Islet precursor cell (in vitro differentiated cells): Measurements from ENCODE around the gene MARCHF10.
A peak's percentile ranks its signal among the peaks of the same experiment; 100 is the strongest.
"Not testable (repeated sequence)": the region's sequence is repeated elsewhere in the genome, so short reads cannot be mapped to it uniquely, and the experiment has no call there.

Experiments
- DNase-seq: peaks from one replicate; pipeline ENCODE4 v3.0.0-alpha.2; 2018

MARCHF10 gene

DNA sequence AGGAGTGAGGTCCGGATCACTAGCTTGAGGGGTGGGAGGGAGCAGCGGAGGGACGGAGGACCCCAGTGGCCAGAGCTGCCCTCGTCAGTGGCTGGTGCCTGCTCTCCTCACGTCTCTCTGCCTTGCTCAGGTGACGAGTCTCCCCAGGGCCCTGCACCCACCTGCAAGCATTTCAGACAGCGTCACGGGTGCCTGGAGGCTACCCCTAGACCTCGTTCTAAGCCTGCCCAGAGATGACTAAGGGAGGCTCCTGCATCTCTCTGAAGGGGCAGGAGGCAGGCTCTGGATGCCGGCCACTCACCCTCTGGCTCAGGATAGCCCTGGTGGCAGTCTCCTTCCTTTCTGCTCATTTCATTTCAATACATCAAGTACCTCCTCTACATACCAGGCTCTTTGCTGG is 111.9 kb downstream of the MARCHF10 start:
- no peak for DNase-seq

DNA sequence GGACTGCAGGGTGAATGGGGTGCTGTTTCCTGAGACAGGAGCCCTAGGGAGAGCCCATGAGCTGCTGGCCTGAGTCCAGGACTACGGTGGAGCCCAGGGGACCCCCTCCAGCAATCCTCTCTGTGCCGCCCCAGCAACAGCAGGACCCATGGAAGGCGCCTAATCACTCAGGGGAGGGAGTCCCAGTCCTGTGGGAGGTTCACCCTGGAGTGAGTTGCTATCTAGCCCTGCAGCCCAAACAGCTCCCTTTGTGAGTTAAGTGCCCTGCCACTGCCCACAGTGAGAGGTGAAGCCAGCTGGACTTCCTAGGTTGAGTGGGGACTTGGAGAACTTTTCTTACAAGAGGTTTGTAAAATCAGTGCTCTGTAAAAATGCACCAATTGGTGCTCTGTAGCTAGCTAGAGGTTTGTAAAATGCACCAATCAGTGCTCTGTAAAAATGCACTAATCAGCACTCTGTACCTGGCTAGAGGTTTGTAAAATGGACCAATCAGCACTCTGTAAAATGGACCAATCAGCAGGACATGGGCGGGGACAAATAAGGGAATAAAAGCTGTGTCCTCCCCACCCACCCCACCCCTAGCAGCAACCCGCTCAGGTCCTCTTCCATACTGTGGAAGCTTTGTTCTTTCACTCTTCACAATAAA is 112.9 kb downstream of the MARCHF10 start:
- DNase-seq, result not testable (repeated sequence)

DNA sequence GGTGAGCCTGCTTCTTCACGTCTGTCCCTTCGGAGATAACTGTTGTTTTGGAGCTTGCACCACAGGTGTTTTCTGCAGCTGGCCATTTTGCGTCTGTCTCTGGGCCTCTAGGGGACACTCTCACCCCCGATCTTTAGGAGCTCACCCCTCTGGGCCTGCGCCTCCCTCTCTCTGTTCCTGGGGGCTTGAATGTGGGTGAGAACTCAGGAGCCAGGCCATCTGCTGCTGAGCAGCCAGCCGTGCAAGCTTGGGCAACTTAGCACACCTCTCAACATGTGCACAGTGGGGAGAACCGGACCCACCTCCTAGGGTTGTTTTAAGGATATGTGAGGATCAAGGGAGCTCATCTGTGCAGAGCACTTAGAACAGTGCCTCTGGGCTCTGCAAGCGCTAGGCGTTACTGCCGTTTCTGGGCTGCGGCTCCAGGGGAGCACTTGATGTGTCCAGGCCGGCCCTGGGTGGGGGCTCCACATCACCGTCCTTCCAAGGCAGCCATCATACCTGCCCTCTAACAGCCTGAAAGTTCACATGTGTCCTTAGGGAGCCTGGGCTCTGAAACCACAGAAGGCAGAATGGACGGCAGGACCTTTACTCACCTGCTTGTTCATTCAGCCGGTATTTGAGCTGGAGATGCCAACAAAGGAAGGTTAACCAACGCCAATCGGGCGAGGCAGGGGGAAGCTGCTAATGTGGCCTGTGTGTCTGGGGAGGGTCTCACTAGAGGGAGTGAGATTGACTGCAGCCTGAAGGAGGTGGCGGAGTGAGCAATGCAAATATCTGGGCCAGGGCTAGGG is 114.3 kb downstream of the MARCHF10 start:
- DNase-seq, result peak; percentile 61

DNA sequence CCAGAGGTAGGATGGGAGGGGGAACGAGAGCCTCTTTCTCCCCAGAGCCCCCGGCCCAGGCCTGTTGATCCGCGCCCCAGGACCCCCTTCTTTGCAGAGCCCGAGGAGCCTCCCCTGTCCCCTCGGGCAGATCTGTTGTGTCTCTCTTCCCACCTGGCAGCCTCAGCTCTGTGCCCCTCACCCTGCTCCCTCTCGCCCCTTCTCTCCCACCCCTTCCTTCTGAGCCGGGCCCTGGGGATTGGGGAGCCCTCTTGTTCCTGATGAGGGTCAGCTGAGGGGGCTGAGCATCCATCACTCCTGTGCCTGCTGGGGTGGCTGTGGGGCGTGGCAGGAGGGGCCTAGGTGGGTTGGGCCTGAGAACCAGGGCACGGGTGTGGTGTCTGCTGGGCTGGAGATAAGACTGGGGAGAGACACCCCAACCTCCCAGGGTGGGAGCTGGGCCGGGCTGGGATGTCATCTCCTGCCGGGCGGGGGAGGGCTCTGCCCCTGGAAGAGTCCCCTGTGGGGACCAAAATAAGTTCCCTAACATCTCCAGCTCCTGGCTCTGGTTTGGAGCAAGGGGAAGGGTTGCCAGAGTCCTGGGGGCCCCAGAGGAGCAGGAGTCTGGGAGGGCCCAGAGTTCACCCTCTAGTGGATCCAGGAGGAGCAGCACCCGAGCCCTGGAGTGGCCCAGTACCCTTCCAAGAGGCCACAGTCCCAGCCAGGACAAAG is 115.2 kb downstream of the MARCHF10 start:
- DNase-seq, result peak; percentile 80

DNA sequence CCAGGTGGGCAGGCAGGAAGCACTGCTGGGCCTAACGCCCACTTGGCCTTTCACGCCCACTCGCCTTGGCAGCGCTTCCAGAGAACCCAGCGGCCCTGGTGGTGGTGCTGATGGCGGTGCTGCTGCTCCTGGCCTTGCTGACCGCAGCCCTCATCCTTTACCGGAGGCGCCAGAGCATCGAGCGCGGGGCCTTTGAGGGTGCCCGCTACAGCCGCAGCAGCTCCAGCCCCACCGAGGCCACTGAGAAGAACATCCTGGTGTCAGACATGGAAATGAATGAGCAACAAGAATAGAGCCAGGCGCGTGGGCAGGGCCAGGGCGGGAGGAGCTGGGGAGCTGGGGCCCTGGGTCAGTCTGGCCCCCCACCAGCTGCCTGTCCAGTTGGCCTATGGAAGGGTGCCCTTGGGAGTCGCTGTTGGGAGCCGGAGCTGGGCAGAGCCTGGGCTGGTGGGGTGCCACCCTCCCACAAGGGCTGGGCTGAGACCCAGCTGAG is 115.9 kb downstream of the MARCHF10 start:
- DNase-seq, result peak; percentile 55

DNA sequence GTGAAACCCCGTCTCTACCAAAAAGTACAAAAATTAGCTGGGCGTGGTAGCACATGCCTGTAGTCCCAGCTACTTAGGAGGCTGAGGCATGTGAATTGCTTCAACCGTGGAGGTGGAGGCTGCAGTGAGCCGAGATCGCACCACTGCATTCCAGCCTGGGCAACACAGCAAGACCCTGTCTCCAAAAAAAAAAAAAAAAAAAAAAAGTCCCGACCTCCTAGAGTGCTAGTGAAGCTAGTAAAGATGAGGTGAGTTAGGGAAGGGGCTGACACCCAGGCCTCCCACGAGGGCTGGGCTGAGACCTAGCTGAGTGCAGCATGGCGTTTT is 116.6 kb downstream of the MARCHF10 start:
- DNase-seq, result not testable (repeated sequence)

DNA sequence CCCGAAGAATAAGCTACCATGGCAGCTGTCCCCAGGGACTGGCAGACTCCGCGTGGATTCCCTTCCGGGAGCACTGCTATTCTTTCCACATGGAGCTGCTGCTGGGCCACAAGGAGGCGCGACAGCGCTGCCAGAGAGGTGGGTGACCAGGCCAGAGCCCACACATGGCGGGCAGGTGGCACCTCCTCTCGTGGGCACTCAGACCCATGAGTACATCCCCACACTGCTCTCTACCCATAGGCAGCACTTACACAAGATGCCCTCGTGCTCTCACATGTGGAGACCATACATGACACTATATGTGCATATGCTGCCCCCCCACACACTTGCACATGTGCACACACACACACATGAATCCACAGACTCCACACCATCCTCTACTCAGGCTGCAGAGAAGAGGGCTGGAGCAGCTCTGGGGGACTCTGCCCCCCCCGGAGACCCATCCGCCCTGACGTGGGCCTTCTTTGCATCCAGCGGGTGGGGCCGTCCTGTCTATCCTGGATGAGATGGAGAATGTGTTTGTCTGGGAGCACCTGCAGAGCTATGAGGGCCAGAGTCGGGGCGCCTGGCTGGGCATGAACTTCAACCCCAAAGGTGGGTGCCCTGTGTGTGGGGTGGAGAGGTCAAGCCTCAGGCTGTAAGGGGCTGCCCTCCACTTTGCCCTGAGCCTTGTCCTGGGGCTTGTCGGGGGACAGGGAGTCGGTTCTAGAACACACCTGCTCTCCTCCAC is 117.8 kb downstream of the MARCHF10 start:
- peak; percentile 63 for DNase-seq

DNA sequence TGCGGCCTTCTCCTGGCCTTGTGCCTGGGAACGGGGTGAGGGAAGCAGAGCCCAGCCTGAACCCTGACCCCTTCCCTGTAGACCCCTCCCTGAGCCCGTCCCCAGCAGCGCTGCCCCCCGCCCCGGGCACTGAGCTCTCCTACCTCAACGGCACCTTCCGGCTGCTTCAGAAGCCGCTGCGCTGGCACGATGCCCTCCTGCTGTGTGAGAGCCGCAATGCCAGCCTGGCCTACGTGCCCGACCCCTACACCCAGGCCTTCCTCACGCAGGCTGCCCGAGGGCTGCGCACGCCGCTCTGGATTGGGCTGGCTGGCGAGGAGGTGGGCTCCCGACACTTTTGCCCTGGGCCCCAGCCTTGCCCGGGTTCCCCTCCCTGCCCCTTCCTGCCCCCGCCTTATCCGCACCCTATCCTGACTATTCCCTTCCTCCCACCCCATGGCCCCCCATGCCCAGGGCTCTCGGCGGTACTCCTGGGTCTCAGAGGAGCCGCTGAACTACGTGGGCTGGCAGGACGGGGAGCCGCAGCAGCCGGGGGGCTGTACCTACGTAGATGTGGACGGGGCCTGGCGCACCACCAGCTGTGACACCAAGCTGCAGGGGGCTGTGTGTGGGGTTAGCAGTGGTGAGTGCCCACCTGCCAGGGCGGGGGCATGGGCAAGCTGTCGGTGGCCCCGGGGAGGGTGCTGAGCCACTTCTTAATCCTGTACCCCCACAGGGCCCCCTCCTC is 118.5 kb downstream of the MARCHF10 start:
- peak; percentile 51 for DNase-seq

DNA sequence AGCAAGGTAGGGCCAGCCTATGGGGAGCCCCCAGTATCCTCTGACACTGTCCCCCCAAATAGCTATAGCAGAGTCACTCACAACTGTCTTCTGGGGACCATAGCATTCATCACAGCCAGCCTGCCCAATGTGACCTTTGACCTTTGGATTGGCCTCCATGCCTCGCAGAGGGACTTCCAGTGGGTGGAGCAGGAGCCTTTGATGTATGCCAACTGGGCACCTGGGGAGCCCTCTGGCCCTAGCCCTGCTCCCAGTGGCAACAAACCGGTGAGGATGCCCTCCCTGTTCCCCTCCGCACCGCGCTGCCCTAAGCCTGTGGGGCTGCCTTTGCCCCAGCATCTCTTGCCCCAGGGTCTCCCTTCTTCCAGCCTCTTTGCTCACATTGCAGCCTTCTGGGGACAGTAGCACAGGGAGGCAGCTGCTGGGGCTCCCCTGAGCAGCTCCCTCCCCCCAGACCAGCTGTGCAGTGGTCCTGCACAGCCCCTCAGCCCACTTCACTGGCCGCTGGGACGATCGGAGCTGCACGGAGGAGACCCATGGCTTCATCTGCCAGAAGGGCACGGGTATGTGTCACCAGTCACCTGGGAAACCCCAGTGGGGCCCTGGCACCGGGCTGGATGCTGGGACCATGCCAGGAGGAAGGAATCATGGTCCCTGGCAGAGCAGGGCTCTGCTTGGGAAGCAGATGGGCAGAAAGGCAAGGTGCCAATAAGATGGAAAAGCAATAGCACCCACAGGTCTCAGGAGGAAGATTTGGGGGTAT is 119.5 kb downstream of the MARCHF10 start:
- DNase-seq, result no peak

DNA sequence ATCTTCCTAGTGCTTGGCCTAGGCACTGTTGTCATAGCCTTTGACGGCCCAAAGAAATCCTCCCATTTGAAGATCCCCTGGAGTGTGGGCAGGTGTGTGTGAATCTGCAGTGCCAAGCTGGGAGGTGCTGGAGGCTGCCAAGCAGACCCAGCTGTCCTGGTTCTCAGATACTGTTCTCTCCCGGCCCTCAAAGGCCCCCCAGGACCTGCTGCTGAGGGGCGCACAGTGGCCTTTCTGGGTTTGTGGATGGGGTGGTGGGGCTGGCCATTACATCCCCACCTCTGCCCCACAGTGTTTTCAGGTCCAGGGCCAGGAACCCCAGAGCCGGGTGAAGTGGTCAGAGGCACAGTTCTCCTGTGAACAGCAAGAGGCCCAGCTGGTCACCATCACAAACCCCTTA is 120.1 kb downstream of the MARCHF10 start:
- peak; percentile 50 for DNase-seq

DNA sequence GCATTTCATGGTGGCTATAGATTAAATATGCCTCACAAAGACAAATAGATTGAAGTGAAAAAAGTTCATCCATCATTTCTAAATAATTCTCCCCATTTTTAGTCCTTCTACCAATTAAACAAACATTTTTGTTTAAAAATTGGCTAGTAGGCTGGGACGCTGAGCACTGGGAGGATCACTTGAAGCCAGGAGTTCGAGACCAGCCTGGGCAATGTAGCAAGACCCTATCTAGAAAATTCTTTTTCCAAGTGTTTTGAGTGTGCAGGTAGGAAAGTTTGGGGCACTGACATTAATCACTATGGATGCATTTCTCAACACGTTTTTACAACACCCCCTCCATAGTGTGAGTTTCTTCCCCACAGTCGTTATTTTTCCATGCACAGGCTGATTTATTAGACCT is 123.9 kb downstream of the MARCHF10 start:
- no peak for DNase-seq

DNA sequence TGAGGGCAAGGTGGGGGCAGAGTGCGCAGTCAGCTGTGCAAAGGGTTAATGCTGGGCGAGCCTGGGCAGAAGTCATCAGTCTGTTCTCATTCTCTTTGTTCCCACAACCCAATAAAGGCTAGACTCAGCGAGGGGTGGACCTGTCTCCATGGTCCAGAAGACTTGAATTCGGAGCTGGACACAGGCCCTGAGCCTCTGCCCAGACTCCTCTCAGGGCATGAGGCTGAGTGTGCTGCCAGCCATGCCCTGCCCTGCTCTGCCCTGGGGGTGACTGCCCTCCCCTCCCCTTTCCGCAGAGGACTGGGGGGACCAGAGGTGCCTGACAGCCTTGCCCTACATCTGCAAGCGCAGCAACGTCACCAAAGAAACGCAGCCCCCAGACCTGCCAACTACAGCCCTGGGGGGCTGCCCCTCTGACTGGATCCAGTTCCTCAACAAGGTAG is 126.2 kb downstream of the MARCHF10 start:
- no peak for DNase-seq

DNA sequence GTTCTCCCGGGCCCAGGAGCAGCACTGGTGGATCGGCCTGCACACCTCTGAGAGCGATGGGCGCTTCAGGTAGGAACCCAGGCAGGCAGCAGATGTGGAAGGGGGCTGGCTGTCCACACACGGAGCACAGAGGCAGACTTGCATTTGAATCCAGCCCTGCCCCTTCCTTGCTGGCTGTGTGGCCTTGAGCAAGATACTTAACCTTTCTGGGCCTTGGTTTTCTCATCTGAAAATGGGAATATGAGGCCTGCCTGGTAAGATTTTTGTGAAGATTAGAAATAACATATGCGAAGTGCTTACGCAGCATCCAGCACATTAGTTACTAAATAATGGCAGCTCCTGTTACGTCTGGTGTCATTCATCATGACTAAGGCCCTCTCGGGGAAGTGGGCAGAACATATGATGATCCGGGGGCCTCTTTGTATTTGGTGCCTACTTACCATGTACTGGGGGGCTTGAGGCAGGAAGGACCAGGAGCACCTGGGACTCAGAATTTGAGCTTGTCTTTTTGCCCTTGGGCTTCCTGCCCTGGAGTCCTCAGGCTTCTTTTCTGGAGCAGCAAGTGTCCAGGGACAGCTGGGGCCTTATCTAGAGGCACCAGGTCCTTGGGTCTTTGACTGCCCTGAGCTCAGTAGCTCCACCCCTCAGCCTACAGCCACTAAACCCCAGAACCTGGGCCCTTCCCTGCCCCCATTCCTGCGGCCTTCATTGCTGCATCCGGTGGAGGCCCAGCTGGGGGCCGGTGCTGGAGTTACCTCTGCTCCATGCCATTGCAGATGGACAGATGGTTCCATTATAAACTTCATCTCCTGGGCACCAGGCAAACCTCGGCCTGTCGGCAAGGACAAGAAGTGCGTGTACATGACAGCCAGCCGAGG is 126.8 kb downstream of the MARCHF10 start:
- no peak for DNase-seq

DNA sequence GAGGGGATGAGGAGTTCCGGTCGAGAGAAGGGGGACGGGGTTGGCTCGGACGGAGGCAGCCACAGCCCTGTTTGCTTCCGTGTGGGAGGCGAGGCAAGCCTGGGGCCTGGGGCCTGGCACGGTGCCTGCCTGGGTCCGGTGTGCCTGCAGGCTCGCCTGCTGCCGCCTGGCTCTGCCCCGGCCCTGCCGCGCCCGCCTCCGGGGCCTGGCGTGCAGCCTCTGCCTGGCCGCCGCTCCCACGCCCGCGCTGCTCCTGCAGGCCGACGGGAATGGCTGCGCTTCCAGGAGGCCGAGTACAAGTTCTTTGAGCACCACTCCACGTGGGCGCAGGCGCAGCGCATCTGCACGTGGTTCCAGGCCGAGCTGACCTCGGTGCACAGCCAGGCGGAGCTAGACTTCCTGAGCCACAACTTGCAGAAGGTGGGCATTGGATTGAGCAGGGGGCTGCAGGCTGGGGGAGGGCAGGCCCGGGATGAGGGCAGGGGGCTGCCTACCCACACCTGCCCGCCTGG is 127.5 kb downstream of the MARCHF10 start:
- DNase-seq, result peak; percentile 54

DNA sequence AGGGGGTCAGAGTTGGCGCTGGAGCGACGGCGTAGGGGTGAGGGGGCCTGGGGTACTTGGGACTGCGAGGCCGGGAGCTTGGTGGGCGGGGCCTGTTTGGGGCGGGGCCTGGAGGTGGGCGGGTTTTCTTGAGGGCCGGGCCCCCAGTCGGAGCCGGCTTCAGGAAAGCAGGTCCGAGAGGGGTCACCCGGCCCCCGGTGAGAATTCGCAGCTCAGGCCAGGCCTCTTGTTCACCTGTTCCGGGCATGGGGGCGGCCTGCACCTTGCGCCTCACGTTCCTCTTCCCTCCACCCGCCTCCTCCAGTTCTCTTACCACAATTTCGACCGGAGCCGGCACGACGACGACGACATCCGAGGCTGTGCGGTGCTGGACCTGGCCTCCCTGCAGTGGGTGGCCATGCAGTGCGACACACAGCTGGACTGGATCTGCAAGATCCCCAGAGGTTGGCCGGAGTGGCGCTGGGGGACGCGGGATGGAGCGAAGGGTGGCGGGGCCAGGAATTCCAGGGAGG is 128.2 kb downstream of the MARCHF10 start:
- DNase-seq, result no peak

DNA sequence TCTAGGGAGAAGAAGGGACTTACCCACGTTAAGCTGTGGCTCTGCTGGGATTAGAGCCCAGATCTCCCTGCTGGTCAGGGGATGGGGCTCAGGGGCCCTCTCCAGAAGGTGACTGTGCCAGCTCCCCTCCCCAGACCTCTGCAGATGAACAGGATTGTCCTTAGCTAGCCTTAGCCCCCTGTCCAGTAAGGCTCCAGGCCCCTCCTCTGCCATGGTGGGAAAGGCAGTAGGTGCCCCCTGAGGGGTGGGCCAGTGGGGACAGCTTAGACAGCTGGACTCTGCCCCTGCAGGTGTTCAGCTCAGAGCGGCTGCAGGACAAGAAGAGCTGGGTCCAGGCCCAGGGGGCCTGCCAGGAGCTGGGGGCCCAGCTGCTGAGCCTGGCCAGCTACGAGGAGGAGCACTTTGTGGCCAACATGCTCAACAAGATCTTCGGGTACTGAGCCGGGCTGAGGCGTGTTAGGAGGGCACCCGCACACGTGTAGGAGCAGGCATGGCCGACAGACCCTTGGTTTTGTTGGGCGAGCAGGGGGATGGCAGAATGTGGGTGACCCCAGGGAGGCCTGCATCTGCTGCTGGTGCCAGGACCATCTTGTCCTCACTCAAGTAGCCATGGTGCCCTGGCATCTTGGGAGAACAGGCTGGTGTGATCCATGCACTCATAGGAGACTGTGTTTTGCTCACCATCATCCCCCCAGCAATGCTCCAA is 129.7 kb downstream of the MARCHF10 start:
- no peak for DNase-seq

DNA sequence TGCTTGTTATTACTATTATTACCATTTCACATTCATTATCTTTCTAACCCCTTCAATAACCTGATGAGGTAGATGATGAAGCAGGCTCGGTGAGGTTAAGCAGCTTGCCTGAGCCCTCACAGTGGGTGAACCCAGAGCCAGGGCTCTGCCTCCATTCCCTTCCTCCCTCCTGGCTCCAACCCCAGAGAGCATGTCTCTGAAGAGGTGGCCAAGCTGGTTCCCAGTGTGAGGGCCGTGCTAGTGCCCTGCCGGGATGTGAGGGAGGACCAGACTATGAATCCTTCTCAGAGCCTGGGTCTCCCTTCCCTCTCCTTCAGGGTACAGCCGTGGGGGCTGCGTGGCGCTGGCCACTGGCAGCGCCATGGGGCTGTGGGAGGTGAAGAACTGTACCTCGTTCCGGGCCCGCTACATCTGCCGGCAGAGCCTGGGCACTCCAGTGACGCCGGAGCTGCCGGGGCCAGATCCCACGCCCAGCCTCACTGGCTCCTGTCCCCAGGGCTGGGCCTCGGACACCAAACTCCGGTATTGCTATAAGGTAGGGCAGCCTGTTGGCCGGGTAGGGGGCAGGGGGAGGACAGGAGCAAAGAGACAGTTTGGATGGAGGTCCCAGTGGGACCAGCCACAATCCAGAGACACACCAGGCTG is 131.0 kb downstream of the MARCHF10 start:
- no peak for DNase-seq

DNA sequence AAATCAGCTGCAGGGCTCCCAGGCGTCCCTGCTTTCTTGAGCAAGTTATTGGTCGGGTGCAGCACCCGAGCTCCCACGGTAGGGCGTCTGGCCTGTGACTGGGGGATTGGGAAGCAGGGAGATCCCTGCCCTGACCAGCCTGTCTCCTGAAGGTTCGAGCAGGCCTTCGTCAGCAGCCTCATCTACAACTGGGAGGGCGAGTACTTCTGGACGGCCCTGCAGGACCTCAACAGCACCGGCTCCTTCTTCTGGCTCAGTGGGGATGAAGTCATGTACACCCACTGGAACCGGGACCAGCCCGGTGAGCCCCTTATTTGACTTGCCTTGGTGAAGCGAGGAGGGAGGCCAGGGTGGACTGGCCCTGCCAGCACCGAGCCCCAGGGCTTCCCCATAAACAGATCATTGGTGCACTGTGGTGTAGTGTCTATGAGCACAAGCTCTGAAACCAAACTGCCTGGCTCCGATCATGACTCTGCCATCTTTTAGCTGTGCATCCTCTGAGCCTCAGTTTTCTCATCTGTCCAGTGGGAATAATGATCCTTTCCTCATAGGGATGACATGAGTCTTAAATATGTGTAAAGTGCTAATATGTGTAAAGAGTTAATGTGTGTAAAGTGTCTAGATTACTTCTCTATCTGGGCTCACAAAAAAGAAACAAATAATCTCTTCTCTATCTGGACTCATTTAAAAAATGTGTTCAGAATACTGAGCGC is 131.7 kb downstream of the MARCHF10 start:
- no peak for DNase-seq
